ENCODE data around the gene DAPK1.
"Not testable (repeated sequence)": the region's sequence is repeated elsewhere in the genome, so short reads cannot be mapped to it uniquely, and the experiment has no call there.

Gene DAPK1

GRCh38 chr9:87740209-87740608, 242.5 kb downstream of the DAPK1 start:
- no peak for TF ChIP-seq CTCF (IDR thresholded peaks at IDR 0.05; ENCODE audit: insufficient read depth, low read length, missing control alignments)
- H3K4me3 ChIP-seq (ENCODE audit: low read depth, low read length), result no peak overlapping the region
- CTCF ChIA-PET, result no interaction called here
- POLR2A ChIA-PET, result no interaction called here
- no peak for DNase-seq (ENCODE audit: low read depth, low spot score)

GRCh38 chr9:87741326-87741725, 243.7 kb downstream of the DAPK1 start:
- CTCF ChIA-PET, result no interaction called here
- no peak overlapping the region for H3K4me3 ChIP-seq (ENCODE audit: low read depth, low read length)
- no peak for DNase-seq (ENCODE audit: low read depth, low spot score)
- TF ChIP-seq CTCF (IDR thresholded peaks at IDR 0.05; ENCODE audit: insufficient read depth, low read length, missing control alignments), result no peak
- POLR2A ChIA-PET, result no interaction called here

- no peak overlapping the region for H3K4me3 ChIP-seq (ENCODE audit: low read depth, low read length)
- ChIA-PET CTCF (no interaction called here), POLR2A (no interaction called here)
- DNase-seq (ENCODE audit: low read depth, low spot score), result no peak
- no peak for TF ChIP-seq CTCF (IDR thresholded peaks at IDR 0.05; ENCODE audit: insufficient read depth, low read length, missing control alignments)
Measured at GRCh38 chr9:87741891-87742290, 244.2 kb downstream of the DAPK1 start.

- CTCF ChIA-PET, result no interaction called here
- no peak for DNase-seq (ENCODE audit: low read depth, low spot score)
Measured at GRCh38 chr9:87742813-87743428, 245.3 kb downstream of the DAPK1 start.

GRCh38 chr9:87744247-87744646, 246.6 kb downstream of the DAPK1 start:
- POLR2A ChIA-PET; CTCF ChIA-PET; H3K4me3 ChIP-seq (ENCODE audit: low read depth, low read length); DNase-seq (ENCODE audit: low read depth, low spot score): not testable (repeated sequence)

More at GRCh38 chr9:87742813-87743428, 245.3 kb downstream of the DAPK1 start:
- POLR2A ChIA-PET, result no interaction called here
- H3K4me3 ChIP-seq (ENCODE audit: low read depth, low read length), result no peak overlapping the region
- no peak for TF ChIP-seq CTCF (IDR thresholded peaks at IDR 0.05; ENCODE audit: insufficient read depth, low read length, missing control alignments)

GRCh38 chr9:87746186-87746585, 248.5 kb downstream of the DAPK1 start:
- H3K4me3 ChIP-seq (ENCODE audit: low read depth, low read length), result no peak overlapping the region
- POLR2A ChIA-PET, result no interaction called here
- CTCF ChIA-PET, result no interaction called here
- DNase-seq (ENCODE audit: low read depth, low spot score), result no peak
- TF ChIP-seq CTCF (IDR thresholded peaks at IDR 0.05; ENCODE audit: insufficient read depth, low read length, missing control alignments), result no peak

GRCh38 chr9:87748881-87749280, 251.2 kb downstream of the DAPK1 start:
- no peak overlapping the region for H3K4me3 ChIP-seq (ENCODE audit: low read depth, low read length)
- ChIA-PET CTCF (no interaction called here), POLR2A (no interaction called here)
- no peak for TF ChIP-seq CTCF (IDR thresholded peaks at IDR 0.05; ENCODE audit: insufficient read depth, low read length, missing control alignments)
- no peak for DNase-seq (ENCODE audit: low read depth, low spot score)
